Prostate gland (tissue), 2 donors: ENCODE measurements around the gene TMEM214.

Experiments
- CTCF ChIP-seq, 4 experiments: fragments of 200-600 bp in 2 of 4; fragments of 450-650 bp in 2 of 4; sonication (generic) in 2 of 4; IDR thresholded peaks; 1 replicate in 3 of 4; 2 replicates in 1 of 4; pipeline ENCODE4 v1.5.1; 2016 to 2019; ENCODE audit warnings: antibody characterized with exemption in 4 of 4, mild to moderate bottlenecking in 2 of 4, moderate library complexity in 2 of 4
- POLR2A ChIP-seq: fragments of 450-650 bp; IDR thresholded peaks from one replicate; pipeline ENCODE4 v1.6.1; 2016; ENCODE audit warnings: antibody characterized with exemption, mild to moderate bottlenecking
- POLR2AphosphoS5 ChIP-seq: sonication (generic); formaldehyde crosslinking; IDR thresholded peaks from one replicate; pipeline ENCODE4 v1.6.1; 2017; ENCODE audit warnings: antibody characterized with exemption

GRCh38 chr2:27081984-27082772 is 49.4 kb downstream of the TMEM214 start:
- TF ChIP-seq CTCF (IDR thresholded peaks at IDR 0.05) (no peak), POLR2A (no peak), POLR2AphosphoS5 (no peak)
